Stomach (tissue), 9 donors: Measurements from ENCODE around the gene MACC1. TPM values are rescaled to one million over a fixed set of nuclear protein-coding genes. Genes with fewer than 3 reads are reported as not detected.
"Not testable (repeated sequence)": the region's sequence is repeated elsewhere in the genome, so short reads cannot be mapped to it uniquely, and the experiment has no call there.

Experiments
- DNase-seq, 2 donors: peaks; one replicate each; pipeline versions ENCODE4 v3.0.0 to v3.0.0-alpha.2; 2013 to 2019
- H3K27ac ChIP-seq, 5 donors: fragments of 200-600 bp in 4 of 5; sonication (generic) in 4 of 5; one replicate each; pipeline ENCODE4 v1.5.1; 2013 to 2019; ENCODE audit warnings: mild to moderate bottlenecking in 1 of 5, moderate library complexity in 1 of 5
- H3K27me3 ChIP-seq, 3 donors: fragments of 200-600 bp; sonication (generic); one replicate each; pipeline ENCODE4 v1.5.1; 2017 to 2019; ENCODE audit warnings: mixed run types in 1 of 3
- H3K36me3 ChIP-seq, 4 donors: fragments of 200-600 bp; sonication (generic); 1 replicate in 3 of 4; 2 replicates in 1 of 4; pipeline ENCODE4 v1.5.1; 2016 to 2019
- H3K4me1 ChIP-seq, 4 donors: fragments of 200-600 bp; sonication (generic); one replicate each; pipeline ENCODE4 v1.5.1; 2016 to 2019
- H3K4me3 ChIP-seq, 4 donors: fragments of 200-600 bp; sonication (generic) in 3 of 4; one replicate each; pipeline ENCODE4 v1.5.1; 2016 to 2019; ENCODE audit warnings: mild to moderate bottlenecking in 1 of 4
- H3K9me3 ChIP-seq, 4 donors: fragments of 200-600 bp; sonication (generic); one replicate each; pipeline ENCODE4 v1.5.1; 2016 to 2019
- EP300 ChIP-seq: sonication (generic); formaldehyde crosslinking; IDR thresholded peaks from one replicate; pipeline ENCODE4 v1.6.1; 2017; ENCODE audit warnings: antibody characterized with exemption
- POLR2A ChIP-seq, 4 donors: fragments of 450-650 bp; IDR thresholded peaks; one replicate each; pipeline ENCODE4 v1.6.1; 2016; ENCODE audit warnings: antibody characterized with exemption in 4 of 4, control low read depth in 2 of 4, mild to moderate bottlenecking in 1 of 4, moderate library complexity in 1 of 4
- POLR2AphosphoS5 ChIP-seq, 3 donors: sonication (generic); formaldehyde crosslinking; IDR thresholded peaks; one replicate each; pipeline ENCODE4 v1.6.1; 2016; ENCODE audit warnings: antibody characterized with exemption in 3 of 3
- WGBS, 5 donors: extraction: QIAGEN DNeasy Blood & Tissue Kit in 3 of 5; methylation state at CpG; one replicate each; pipeline versions ENCODE4 v1.1.5 to v1.1.7; 2013 to 2018; 5-methylcytosine and 5-hydroxymethylcytosine counted together
- intact Hi-C: fragments of 100-400 bp; cut with DNase I; formaldehyde crosslinking; loops from one replicate; pipeline ENCODE4 v1.15.1; 2023; ENCODE audit warnings: low total_unique reads
- polyA plus RNA-seq, 3 donors: library from polyadenylated mRNA; stranded (reverse); fragments of 200-250 nt; gene quantifications; one replicate each; pipeline ENCODE4 v1.2.3, GENCODE V29; 2013
- total RNA-seq, 5 donors: library from RNA; depleted of rRNA; stranded (reverse); fragments of >200 nt; gene quantifications; one replicate each; pipeline versions ENCODE4 v1.1.0 to v1.2.3, GENCODE V29; 2014 to 2016
- TF ChIP-seq, protein P1 (sequence below), 7 experiments: fragments of 450-650 bp in 4 of 7; fragments of 200-600 bp in 3 of 7; sonication (generic) in 3 of 7; IDR thresholded peaks; one replicate each; pipeline ENCODE4 v1.5.1; 2016 to 2019; ENCODE audit warnings: antibody characterized with exemption in 7 of 7, control low read depth in 2 of 7, mild to moderate bottlenecking in 1 of 7
- donor health status: healthy with polysubstance abuse.
- donor health status: Bipolar disorder and iron deficiency.
- donor health status: healthy.

MACC1 gene
- total and polyA plus RNA-seq, 8 donors, result 0.76 to 41.7 (median 2.2) TPM; not detected in 1

- Histone ChIP-seq H3K36me3 (no peaks in the 10 kb centered on the region), H3K4me3 (no peak overlapping the region), H3K4me1 (no peaks in the 10 kb centered on the region), H3K27me3 (no peaks in the 10 kb centered on the region), H3K27ac (no peak overlapping the region), H3K9me3 (peaks cover 0 to 13% (median 6%) of the 10 kb centered on the region in 4 donors)
- WGBS, 5 donors, result 89 to 98% (median 91%) methylated on average over 6 of the region's 6 CpGs
- TF ChIP-seq POLR2AphosphoS5 (IDR thresholded peaks at IDR 0.05) (no peak), EP300 (no peak), POLR2A (IDR thresholded peaks at IDR 0.05) (no peak)
- TF ChIP-seq, protein P1, sequence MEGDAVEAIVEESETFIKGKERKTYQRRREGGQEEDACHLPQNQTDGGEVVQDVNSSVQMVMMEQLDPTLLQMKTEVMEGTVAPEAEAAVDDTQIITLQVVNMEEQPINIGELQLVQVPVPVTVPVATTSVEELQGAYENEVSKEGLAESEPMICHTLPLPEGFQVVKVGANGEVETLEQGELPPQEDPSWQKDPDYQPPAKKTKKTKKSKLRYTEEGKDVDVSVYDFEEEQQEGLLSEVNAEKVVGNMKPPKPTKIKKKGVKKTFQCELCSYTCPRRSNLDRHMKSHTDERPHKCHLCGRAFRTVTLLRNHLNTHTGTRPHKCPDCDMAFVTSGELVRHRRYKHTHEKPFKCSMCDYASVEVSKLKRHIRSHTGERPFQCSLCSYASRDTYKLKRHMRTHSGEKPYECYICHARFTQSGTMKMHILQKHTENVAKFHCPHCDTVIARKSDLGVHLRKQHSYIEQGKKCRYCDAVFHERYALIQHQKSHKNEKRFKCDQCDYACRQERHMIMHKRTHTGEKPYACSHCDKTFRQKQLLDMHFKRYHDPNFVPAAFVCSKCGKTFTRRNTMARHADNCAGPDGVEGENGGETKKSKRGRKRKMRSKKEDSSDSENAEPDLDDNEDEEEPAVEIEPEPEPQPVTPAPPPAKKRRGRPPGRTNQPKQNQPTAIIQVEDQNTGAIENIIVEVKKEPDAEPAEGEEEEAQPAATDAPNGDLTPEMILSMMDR (IDR thresholded peaks at IDR 0.05), result no peak
- intact Hi-C loops, result no loop called here
- DNase-seq, result no peak
Measured at GRCh38 chr7:20208651-20209307, 8.4 kb downstream of the MACC1 start.

- intact Hi-C loops, H3K4me3 ChIP-seq, H3K36me3 ChIP-seq, H3K27me3 ChIP-seq, H3K27ac ChIP-seq, H3K4me1 ChIP-seq, DNase-seq: not testable (repeated sequence)
- 93 to 98% (median 95%) methylated on average over 2 of the region's 2 CpGs for WGBS, 5 donors
- H3K9me3 ChIP-seq, result peaks cover 0 to 13% (median 6%) of the 10 kb centered on the region in 4 donors
Measured at GRCh38 chr7:20207811-20208210, 9.4 kb downstream of the MACC1 start.

- intact Hi-C loops, result no loop called here
- Histone ChIP-seq H3K27ac (no peak overlapping the region), H3K4me1 (no peaks in the 10 kb centered on the region), H3K36me3 (no peaks in the 10 kb centered on the region), H3K27me3 (no peaks in the 10 kb centered on the region), H3K9me3 (peaks cover 0 to 13% (median 6%) of the 10 kb centered on the region in 4 donors), H3K4me3 (no peak overlapping the region)
- no peak for DNase-seq
- TF ChIP-seq POLR2A (IDR thresholded peaks at IDR 0.05), result no peak
- no peak for TF ChIP-seq EP300
- TF ChIP-seq, protein P1 (IDR thresholded peaks at IDR 0.05), result no peak
- no peak for TF ChIP-seq POLR2AphosphoS5 (IDR thresholded peaks at IDR 0.05)
- WGBS, 5 donors, result 86 to 96% (median 89%) methylated on average over 2 of the region's 2 CpGs
Measured at GRCh38 chr7:20206104-20206896, 10.9 kb downstream of the MACC1 start.

DNA sequence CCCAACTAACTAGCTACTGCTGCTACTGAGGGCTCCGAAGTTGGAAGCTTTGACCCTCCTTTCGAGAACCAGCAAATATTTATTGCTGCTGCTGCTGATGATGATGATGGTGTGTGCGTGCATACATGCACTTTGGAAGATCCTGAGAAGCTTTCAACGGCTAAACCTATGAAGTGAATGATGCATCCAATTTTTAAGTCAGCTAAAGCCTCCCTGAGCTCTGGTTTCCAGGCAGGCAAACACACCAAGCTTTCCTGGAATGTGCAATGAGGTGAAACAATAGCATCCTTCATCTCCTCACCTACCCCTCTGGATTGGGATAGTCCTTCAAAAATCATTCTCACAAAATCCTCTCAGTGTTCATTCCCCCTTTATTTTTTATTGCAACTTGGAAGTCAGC, 13.9 kb downstream of the MACC1 start:
- H3K27me3 ChIP-seq, result no peaks in the 10 kb centered on the region
- intact Hi-C loops, result no loop called here
- TF ChIP-seq POLR2AphosphoS5 (IDR thresholded peaks at IDR 0.05) (no peak), POLR2A (IDR thresholded peaks at IDR 0.05) (no peak), EP300 (no peak)
- TF ChIP-seq, protein P1 (IDR thresholded peaks at IDR 0.05), result no peak
- H3K4me1 ChIP-seq, result peaks cover 0 to 16% (median 7%) of the 10 kb centered on the region in 4 donors
- no peak overlapping the region for H3K27ac ChIP-seq
- DNase-seq, result no peak
- peaks cover 0 to 3% (median 0%) of the 10 kb centered on the region in 4 donors for H3K9me3 ChIP-seq
- H3K4me3 ChIP-seq, result no peak overlapping the region
- H3K36me3 ChIP-seq, result no peaks in the 10 kb centered on the region
- WGBS, 5 donors, result 87 to 92% (median 89%) methylated on average over 4 of the region's 4 CpGs
